Lung (tissue), 12 donors: Measurements from ENCODE around the gene SORL1. TPM values are rescaled to one million over a fixed set of nuclear protein-coding genes. Genes with fewer than 3 reads are reported as not detected.

Experiments
- ATAC-seq: fragments of 200-7000 bp; cut with Tn5 transposase; one replicate; pipeline ENCODE4 v1.9.1; 2020; ENCODE audit warnings: moderate number of reproducible peaks; ENCODE audit not compliant: insufficient read depth, low FRiP score
- DNase-seq, 3 donors: peaks; one replicate each; pipeline ENCODE4 v3.0.0-alpha.2; 2013 to 2017
- H3K27ac ChIP-seq, 2 donors: one replicate each; pipeline ENCODE4 v1.5.1; 2013; ENCODE audit warnings: mild to moderate bottlenecking in 2 of 2, moderate library complexity in 2 of 2, control low read depth in 1 of 2, inconsistent platforms in 1 of 2, low read depth in 1 of 2, low read length in 1 of 2
- H3K27me3 ChIP-seq, 3 donors: one replicate each; pipeline ENCODE4 v1.5.1; 2013; ENCODE audit warnings: low read length in 2 of 3; ENCODE audit not compliant: control insufficient read depth in 3 of 3, insufficient read depth in 3 of 3
- H3K36me3 ChIP-seq, 4 donors: one replicate each; pipeline ENCODE4 v1.5.1; 2013; ENCODE audit warnings: low read length in 4 of 4, mild to moderate bottlenecking in 1 of 4, moderate library complexity in 1 of 4; ENCODE audit not compliant: control insufficient read depth in 4 of 4, insufficient read depth in 4 of 4
- H3K4me1 ChIP-seq, 5 donors: one replicate each; pipeline ENCODE4 v1.5.1; 2013; ENCODE audit warnings: low read length in 5 of 5, mild to moderate bottlenecking in 2 of 5, moderate library complexity in 1 of 5; ENCODE audit not compliant: control insufficient read depth in 5 of 5, insufficient read depth in 5 of 5
- H3K4me3 ChIP-seq: one replicate; pipeline ENCODE4 v1.5.1; 2013; ENCODE audit warnings: mild to moderate bottlenecking, control low read depth, moderate library complexity
- H3K9ac ChIP-seq, 2 donors: one replicate each; pipeline ENCODE4 v1.5.1; 2013; ENCODE audit warnings: low read length in 2 of 2, control low read depth in 1 of 2; ENCODE audit not compliant: insufficient read depth in 1 of 2
- H3K9me3 ChIP-seq, 4 donors: one replicate each; pipeline ENCODE4 v1.5.1; 2013; ENCODE audit warnings: low read length in 3 of 4, mild to moderate bottlenecking in 1 of 4, moderate library complexity in 1 of 4; ENCODE audit not compliant: control insufficient read depth in 4 of 4, insufficient read depth in 3 of 4
- CTCF ChIP-seq: IDR thresholded peaks from 2 replicates; pipeline ENCODE4 v1.5.1; 2012; ENCODE audit warnings: mild to moderate bottlenecking; ENCODE audit errors: control extremely low read depth, extremely low read depth
- WGBS, 2 donors: extraction: QIAGEN DNeasy Blood & Tissue Kit; methylation state at CpG; one replicate each; pipeline ENCODE4 v1.1.7; 2013; 5-methylcytosine and 5-hydroxymethylcytosine counted together
- polyA plus RNA-seq, 2 donors: library from polyadenylated mRNA; stranded (reverse); fragments of 200-250 nt; gene quantifications; one replicate each; pipeline ENCODE4 v1.2.1, GENCODE V29; 2013
- total RNA-seq, 2 donors: library from RNA; depleted of rRNA in 1 of 2; stranded (reverse); fragments of >200 nt in 1 of 2; gene quantifications; one replicate each; pipeline ENCODE4 v1.2.1, GENCODE V29; 2014 to 2021
- donor health status: control.
- donor health status: control.
- donor health status: Bipolar disorder and iron deficiency.
- donor health status: healthy.
- donor health status: DM: yes; HTN: yes; CAD: no.

The SORL1 gene
- total and polyA plus RNA-seq, 4 donors: 1.9 to 67.0 (median 49.2) TPM

GRCh38 chr11:121522043-121522941 lies 70.2 kb downstream of the SORL1 start:
- no peak for TF ChIP-seq CTCF
- WGBS, 2 donors: 94% methylated on average over 11 of the region's 11 CpGs
- H3K27ac ChIP-seq: no peak overlapping the region
- no peak overlapping the region for H3K4me3 ChIP-seq
- DNase-seq (no peak), ATAC-seq (no peak)
- no peaks in the 10 kb centered on the region for H3K4me1 ChIP-seq
- peaks cover 0 to 14% (median 4%) of the 10 kb centered on the region in 4 donors for H3K36me3 ChIP-seq
- H3K27me3 ChIP-seq: no peaks in the 10 kb centered on the region
- peaks cover 0 to 7% (median 4%) of the 10 kb centered on the region in 4 donors for H3K9me3 ChIP-seq
- H3K9ac ChIP-seq: no peak overlapping the region

GRCh38 chr11:121523581-121524232 lies 71.6 kb downstream of the SORL1 start:
- no peak for TF ChIP-seq CTCF
- ATAC-seq: no peak
- DNase-seq: no peak
- Histone ChIP-seq H3K9me3 (peaks cover 0 to 7% (median 4%) of the 10 kb centered on the region in 4 donors), H3K27ac (no peak overlapping the region), H3K27me3 (no peaks in the 10 kb centered on the region), H3K4me3 (no peak overlapping the region), H3K4me1 (no peaks in the 10 kb centered on the region), H3K36me3 (peaks cover 0 to 14% (median 4%) of the 10 kb centered on the region in 4 donors), H3K9ac (no peak overlapping the region)
- 80 to 87% methylated on average over 13 of the region's 13 CpGs for WGBS, 2 donors

- H3K27ac ChIP-seq: no peak overlapping the region
- 28 to 68% methylated on average over 4 of the region's 4 CpGs for WGBS, 2 donors
- H3K36me3 ChIP-seq: peaks cover 0 to 14% (median 5%) of the 10 kb centered on the region in 4 donors
Measured at GRCh38 chr11:121524233-121524631, 72.1 kb downstream of the SORL1 start.

More at GRCh38 chr11:121524233-121524631, 72.1 kb downstream of the SORL1 start:
- H3K4me1 ChIP-seq: no peaks in the 10 kb centered on the region
- TF ChIP-seq CTCF: no peak
- no peak for DNase-seq
- no peak for ATAC-seq
- H3K9me3 ChIP-seq: peaks cover 0 to 7% (median 4%) of the 10 kb centered on the region in 4 donors
- no peak overlapping the region for H3K9ac ChIP-seq
- H3K27me3 ChIP-seq: no peaks in the 10 kb centered on the region
- H3K4me3 ChIP-seq: no peak overlapping the region
